HG03196 (cell line): ENCODE results near the gene TMCC2.

Source experiments
- ATAC-seq: cut with Tn5 transposase; IDR thresholded peaks from one replicate; pipeline ENCODE4 v1.9.1; 2021; ENCODE audit not compliant: unreplicated experiment

Gene TMCC2

DNA sequence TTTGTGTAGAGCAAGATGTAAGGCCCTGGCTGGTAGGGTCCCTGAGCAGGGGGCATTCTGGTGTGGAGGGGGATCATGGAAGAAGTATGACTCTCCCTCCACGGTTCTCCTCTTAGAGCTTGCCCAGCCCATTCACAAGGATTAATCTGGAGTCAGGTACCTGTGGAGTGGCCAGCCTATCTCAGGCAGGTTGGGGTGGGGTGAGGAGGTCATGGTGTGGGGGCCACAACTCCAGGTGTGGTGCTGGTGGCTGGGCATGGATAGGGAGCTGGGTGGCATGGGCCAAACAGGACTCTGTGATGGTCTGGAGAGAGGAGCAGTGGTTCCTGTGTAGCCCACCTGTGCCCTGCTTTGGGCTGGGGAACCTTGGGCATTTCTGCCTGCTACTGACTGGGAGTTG, 32.3 kb downstream of the TMCC2 start:
- ATAC-seq: no peak

DNA sequence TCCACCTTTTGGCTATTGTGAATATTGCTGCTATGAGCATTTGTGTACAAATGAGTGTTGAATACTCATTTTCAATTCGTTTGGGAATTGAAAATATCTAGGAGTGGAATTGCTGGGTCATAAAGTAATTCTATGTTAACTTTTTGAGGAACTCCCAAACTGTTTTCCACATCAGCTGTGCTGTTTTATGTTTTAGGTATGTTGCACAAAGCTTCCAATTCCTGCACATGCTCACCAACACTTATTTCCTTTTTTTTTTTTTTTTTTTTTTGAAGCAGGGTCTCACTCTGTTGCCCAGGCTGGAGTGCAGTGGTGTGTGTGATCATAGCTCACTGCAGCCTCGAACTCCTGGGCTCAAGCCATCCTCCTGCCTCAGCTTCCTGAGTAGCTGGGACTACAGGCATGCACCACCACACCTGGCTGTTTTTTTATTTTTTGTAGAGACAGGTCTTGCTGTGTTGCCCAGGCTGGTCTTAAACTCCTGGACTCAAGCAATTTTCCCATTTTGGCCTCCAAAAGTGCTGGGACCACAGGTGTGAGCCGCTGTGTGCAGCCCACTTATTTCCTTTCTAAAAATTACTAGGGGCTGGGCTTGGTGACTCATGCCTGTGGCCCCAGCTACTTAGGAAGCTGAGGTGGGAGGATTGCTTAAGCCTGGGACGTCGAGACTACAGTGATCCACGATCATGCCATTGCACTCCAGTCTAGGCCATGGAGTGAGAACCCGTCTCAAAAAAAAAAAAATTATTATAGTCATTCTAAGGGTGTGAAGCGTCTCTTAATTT, 33.4 kb downstream of the TMCC2 start:
- no peak for ATAC-seq

DNA sequence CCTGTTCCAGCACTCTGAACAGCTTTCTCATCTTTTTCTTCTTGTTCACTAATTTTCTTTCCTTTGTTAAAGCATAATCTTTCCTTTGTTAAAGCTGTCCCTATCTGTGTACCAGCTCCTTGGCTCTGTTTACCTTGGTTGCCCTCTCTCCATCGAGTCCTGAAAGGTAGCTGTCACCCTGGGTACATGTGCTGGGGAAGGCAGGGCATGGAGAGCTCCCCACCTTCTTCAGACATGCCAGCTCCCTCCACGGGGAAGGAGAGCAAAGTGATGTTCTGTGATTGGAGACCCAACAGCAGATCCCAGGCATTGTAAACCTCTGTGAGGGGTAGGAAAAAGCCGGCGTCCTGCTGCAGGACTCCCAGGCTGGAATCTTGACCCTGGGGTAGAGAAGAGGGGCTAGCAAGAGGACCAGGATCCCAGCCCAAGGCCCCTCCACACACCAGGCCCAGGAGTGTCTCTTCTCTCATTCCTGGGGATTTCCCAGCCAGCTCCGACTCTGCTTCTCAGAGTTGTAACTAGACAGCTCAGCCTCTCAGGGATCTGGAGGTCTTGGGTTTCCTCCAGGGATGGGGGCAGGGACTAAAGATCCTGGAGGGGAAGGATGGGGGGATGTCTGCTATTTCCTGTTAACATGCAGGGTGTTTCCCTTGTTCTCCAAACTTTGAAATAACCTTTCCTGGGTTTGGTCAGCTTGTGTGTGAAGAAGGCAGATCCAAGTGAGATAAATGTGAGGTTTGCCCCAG, 34.4 kb downstream of the TMCC2 start:
- ATAC-seq: no peak

DNA sequence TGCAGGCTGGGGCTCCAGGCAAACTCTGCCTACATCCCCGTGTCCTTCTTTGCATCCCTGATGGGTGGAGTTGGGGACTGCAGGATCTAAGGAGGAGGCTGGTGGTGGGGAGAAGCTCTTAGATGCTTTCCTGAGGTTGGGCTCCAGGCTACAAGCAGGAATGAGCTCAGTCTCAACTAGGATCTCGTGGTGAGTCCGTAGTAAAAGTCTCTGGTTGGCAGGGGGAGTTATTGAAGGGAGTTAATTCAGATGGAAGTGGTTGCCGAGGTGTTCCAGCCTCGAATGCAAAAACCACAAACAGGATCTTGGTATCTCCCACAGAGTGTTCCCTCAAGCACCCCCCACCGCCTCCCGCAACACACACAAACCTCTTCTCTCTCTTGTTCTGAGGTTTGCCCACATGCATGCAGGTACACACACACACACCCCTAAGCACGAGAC, 35.0 kb downstream of the TMCC2 start:
- no peak for ATAC-seq

DNA sequence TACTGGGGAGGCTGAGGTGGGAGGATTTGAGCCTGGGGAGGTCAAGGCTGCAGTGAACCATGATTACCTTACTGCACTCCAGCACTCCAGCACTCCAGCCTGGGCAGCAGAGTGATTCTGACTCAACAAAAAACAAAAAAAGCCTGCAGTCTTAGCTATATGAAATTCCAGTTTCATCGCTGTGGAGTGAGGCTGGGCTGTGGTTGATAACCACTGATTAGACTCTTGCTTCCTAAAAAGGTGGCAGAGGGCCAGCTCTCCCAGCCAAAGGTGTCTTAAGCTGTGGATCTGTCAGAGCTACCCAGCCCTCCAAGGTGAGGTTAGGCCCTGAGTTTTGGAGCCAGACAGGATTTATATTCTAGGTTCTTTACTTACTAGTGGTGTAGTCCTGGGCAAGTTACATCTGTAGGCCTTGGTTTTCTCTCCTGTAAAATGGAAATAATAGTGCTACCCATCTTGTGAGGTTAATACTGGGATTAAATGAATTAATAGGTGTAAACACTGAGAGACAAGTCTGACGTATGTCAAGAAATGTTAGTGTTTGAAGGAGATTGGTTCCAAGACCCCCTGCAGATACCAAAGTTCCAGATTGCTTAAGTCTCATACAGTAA, 35.9 kb downstream of the TMCC2 start:
- ATAC-seq: no peak

DNA sequence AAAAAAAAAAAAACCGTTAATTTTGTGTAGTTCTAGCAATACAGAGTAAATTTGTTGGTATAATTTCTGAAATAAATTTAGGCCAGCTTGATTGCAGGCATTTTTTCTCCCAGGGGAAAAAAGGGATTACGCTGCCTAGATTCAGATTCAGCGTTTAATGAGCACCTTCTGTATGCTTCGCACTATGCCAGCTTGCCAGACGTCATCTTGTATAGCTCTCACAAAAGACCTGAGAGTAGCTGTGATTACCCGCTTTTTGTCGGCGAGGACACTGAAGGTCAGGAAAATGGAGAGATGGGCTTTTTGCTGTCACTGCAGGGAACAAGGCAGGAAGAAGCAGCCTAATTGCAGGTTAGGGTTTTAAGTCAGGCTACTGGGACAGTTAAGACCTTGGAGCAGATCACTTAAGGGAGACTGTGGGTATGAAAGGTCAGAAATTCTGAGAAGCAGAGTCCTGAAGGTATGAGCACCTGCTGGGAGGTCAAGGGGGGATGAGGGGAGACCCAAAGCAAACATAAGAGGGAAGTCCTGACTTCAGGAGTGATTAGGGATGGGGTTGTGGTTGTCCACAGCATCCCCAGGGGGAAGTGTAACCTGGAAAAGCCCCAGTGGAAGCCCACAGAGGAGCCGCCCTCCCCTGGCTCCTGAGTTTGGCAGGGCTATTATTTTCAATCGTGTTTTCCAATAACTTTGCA, 39.0 kb downstream of the TMCC2 start:
- no peak for ATAC-seq

DNA sequence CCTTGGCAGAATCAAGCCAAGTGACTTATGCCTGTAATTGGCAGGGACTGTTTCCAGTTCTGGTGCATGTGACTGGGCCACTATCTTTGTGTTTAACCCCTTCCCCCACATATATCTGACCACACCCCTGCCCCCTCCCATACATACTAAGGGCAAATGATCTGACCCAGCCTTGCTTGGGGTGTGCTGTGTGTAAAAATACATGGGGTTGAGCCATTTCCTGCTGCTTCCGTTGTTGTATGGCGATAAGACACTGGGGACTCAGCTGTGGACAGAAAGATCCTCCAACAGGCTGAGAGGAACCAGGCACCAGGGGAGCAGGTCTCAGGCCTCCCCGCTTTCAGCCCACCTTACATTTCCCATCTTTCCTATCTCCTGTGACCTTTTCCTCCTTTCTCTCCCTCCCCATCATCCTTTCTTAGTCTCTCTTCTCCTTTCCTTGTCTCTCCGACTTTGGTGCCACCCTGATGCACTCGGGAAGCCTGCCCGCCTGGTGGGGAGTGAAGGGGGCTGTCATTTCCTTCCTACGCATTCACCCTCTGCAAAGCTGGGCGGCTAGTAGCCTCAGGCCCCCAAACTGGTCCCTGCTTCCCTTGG, 39.7 kb downstream of the TMCC2 start:
- ATAC-seq: no peak

DNA sequence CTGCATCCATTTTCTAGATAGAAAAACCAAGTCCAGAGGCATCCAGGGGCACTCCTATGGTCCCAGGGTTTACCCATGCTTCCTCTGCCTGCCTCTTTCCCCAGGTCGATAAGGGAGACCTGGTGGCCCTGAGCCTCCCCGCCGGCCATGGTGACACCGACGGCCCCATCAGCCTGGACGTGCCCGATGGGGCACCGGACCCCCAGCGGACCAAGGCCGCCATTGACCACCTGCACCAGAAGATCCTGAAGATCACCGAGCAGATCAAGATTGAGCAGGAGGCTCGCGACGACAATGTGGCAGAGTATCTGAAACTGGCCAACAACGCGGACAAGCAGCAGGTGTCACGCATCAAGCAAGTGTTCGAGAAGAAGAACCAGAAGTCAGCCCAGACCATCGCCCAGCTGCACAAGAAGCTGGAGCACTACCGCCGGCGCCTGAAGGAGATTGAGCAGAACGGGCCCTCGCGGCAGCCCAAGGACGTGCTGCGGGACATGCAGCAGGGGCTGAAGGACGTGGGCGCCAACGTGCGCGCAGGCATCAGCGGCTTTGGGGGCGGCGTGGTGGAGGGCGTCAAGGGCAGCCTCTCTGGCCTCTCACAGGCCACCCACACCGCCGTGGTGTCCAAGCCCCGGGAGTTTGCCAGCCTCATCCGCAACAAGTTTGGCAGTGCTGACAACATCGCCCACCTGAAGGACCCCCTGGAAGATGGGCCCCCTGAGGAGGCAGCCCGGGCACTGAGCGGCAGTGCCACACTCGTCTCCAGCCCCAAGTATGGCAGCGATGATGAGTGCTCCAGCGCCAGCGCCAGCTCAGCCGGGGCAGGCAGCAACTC, 41.3 kb downstream of the TMCC2 start:
- ATAC-seq: no peak

DNA sequence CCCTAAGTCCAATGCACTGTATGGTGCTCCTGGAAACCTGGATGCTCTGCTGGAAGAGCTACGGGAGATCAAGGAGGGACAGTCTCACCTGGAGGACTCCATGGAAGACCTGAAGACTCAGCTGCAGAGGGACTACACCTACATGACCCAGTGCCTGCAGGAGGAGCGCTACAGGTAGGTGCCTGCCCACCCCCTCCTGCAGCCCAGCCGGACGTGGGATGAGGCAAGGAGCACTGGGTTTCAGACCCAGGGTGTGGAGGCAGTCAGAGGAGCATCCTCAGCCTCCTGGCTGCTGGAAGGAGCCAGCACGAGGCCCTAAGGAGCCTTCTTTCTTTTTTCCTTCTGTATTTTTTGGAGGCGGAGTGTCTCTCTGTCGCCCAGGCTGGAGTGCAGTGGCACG, 42.0 kb downstream of the TMCC2 start:
- ATAC-seq: no peak

DNA sequence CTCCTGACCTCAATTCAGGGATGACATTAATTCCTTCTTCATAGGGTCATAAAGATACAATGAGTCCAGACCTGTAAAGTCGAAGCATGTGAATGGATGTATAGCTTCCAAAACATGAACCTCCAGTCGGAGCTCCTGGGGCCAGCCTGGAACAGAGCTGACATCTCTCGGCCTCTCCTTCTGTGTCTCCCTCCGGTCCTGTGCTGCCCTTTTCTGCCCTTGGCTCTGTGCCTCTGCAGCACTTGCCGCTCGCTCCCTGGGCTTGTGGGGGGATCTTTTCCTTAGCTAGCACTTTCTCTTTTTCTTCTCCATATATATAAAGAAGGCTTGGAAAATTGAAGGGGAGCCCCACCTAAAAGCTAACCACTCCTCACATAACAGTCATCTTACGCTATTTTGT, 42.5 kb downstream of the TMCC2 start:
- no peak for ATAC-seq

DNA sequence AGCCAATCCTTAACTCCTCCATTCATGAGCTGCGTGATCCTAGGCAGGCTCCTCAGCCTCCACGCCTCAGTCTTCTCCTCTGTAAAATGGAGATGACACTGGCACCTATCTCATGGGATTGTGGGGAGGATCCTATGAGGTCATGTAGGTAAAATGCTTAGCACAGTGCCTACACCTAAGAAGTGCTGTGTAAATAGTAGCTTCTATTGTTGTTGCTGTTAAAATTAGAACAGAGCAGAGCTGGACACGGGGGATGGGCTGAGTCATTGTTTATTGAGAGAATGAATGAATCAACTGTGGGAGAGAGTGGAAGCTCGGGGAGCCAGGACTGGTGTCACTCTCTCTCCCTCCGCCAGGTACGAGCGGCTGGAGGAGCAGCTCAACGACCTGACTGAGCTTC, 43.0 kb downstream of the TMCC2 start:
- no peak for ATAC-seq

DNA sequence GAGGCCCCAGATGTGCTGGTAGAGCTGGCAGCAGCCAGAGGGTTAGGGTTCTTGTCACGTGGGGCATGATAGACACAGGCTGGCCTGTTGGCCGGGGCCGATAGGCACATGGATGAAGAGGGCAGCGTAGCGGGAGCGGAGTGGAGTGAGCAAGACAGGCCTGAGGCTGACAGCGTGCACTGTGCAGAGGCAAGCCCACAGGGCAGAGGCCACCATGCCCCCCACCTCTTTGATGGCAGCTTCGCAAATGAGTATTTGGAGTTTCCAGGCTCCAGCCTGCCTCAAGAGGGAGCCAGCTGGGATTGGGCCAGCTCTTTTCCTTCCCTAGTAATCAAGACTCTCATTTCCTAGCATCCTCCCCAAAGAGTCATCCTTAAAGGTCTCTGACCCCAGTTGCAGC, 43.5 kb downstream of the TMCC2 start:
- no peak for ATAC-seq

DNA sequence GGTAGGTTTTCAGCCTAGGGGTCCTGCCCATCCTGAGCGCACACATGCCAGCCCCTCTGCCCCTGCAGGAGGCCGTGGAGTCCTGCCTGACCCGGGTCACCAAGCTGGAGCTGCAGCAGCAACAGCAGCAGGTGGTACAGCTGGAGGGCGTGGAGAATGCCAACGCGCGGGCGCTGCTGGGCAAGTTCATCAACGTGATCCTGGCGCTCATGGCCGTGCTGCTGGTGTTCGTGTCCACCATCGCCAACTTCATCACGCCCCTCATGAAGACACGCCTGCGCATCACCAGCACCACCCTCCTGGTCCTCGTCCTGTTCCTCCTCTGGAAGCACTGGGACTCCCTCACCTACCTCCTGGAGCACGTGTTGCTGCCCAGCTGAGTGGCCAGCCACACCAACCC, 44.0 kb downstream of the TMCC2 start:
- no peak for ATAC-seq

DNA sequence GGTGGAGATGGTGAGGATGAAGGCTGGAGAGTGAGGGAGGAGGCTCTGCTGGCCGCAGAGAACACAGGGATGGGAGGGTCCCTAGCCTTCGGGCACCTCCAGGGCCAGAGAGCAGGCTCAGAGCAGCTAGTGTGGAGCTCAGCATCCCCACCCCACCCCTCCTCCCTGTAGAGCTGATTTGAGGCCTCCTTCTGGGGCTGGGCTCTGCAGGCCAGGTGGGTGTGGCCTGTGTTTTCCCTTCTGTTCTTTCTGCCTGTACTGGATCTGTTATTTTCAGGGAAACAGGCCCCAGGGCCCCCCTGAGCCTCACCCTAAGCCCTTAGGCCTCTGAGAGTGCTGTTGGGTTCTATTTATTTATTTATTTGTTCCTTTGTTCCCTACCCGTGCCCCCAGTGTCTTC, 44.8 kb downstream of the TMCC2 start:
- ATAC-seq: no peak

DNA sequence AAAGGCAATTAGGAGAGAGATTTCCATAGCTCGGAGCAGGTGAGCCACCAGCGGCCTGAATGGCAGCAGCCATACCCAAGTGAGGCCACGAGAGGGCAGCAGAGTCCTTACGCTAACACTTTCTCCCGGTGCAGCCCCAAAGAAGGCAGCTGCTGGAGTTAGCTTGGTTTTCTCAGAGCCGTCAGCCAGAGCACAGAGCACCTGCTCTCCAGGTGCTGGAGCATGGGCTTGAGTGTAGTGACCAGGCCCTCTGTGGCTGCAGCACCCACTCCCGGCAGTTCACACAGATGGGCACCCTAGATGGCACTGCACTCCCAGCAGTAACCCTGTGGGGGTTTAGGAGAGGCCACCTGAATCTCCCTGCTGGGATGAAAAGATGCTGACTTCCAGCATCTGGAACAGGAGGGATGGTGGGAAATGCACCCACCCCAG, 45.8 kb downstream of the TMCC2 start:
- ATAC-seq: peak; percentile 64

DNA sequence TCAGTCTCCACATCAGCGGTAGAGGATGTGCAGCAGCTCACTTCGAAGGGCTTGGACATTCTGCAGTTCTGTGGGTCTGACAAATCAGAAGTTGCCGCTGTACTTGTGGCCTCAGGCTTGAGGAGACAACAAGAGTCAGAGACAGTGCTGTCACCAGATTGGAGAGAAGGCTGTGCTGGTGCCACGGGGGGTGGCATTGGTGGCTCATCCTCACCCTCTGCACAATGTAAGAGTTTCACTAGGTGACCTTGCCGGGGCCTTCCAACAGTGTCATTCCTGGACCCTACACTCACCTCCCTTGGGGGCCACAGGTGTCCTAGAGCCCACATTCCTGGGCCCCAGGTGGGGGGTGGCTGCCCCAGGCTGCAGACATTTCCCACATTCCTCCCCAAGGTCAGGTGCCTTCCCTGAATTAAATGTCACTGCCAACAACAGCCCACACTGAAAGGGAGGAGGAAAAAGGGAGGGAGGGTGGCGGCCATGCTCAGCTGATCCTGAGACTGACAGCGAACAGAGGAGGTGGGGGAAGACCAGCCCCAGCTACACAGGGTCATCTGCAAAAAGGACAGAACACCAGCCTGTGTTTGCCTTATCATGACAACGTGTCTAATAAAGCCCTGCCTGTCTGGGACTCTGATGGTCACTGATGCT, 46.4 kb downstream of the TMCC2 start:
- no peak for ATAC-seq

DNA sequence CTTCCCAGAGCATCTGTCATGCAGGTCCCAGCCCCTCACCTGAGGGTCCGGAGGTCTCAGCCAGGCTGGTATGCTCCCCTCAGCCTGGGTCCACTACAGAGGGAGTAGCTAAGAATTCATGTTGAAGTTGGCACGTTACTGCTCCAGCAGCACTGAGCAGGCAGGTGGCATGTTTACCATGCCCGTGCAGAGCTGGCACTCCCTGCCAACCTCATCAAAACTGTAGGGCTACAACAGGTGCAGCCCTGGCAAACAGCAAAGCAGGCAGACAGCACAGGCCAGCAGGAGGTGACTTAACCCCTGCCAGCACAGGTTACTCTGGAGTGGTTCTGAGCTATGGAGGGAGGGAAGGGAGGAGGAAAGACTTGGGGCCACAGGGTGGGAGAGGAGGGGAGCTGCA, 47.4 kb downstream of the TMCC2 start:
- no peak for ATAC-seq

DNA sequence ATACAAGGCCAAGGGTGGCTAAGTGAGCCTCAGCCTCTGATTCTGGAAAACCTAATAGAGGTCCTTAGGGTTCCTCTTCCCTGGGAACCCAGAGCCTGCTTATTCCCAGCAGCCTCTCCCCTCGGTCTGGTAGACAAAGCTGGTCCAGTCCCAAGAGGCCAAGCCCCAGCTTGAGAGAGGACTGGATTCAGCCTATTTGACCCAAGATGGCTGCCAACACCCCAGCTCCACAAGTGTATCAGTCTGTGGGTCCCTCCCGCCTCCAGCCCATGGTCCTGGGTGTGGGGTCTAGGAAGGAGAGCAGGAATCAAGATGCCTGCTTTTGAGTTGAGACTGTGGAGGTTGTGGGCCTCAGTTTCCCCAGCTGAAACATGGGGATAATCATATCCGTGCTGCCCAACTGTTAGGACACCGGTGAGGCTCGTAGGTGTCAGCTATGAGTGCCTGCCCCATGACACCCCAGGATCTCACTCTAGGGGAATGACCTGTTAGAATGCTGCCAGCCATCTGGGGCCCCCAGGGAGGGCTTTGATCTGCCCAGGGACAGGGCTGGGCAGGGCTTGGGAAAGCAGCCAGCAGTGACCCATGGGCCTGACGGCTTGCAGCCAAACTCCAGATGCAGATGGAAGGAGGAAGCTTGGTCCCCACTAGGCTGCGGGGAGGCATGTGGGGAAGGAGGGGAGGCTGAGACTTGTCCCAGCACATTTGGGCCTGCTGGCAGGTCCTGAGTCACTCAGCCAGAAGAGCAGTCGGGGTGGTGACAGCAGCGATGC, 48.4 kb downstream of the TMCC2 start:
- ATAC-seq: no peak

DNA sequence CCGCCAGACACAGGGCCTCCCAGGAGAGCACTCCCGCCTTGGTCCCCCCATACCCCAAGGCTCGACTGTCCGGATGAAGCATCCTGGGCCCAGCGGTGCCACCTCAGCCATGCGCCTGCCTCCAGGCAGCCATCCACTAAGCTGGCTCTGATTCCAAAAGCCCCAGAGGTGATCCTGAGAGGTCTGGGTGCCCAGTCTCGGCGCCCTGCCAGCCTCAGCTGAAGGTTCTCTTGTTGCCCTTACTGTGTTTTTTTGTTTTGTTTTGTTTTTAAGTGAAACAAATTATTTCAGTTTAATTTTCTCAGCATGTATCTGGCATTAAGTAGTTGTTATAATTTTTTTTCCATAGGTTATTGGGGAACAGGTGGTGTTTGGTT, 48.9 kb downstream of the TMCC2 start:
- ATAC-seq: no peak
